Coronary artery (tissue), 2 donors: ENCODE results near the gene METAP1.
"Not testable (repeated sequence)": the region's sequence is repeated elsewhere in the genome, so short reads cannot be mapped to it uniquely, and the experiment has no call there.

Experiments
- DNase-seq: peaks from one replicate; pipeline ENCODE4 v3.0.0-alpha.2; 2017; ENCODE audit warnings: low spot score
- H3K27ac ChIP-seq, 2 donors: fragments of 200-600 bp; sonication (generic); one replicate each; pipeline ENCODE4 v1.5.1; 2016 to 2019
- H3K4me3 ChIP-seq: fragments of 200-600 bp; sonication (generic); 2 replicates; pipeline ENCODE4 v1.5.1; 2016; ENCODE audit warnings: mild to moderate bottlenecking, moderate library complexity
- TF ChIP-seq, protein P1 (sequence below): fragments of 200-600 bp; sonication (generic); IDR thresholded peaks from one replicate; pipeline ENCODE4 v1.5.1; 2019; ENCODE audit warnings: antibody characterized with exemption

The METAP1 gene

DNA sequence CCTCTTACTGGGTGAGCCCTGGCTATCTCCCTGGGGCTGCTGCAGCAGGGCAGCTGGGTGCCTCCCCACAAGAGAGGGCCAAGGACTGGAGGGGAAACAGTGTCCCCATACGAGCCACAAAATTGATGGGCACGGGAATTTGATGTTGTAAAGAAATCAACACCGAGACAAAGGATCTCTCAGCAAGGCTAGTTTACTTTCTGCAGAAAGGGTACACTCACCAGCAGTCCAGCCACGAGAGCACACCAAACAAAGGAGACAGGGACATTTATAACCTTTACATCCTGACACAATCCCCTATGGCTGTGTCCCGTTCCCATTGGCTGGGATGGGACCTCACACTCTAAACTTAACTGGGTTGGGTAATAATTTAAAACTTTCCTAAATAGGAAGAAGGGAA is 25.9 kb downstream of the METAP1 start:
- DNase-seq, result no peak
- Histone ChIP-seq H3K4me3 (no peak overlapping the region), H3K27ac (no peak overlapping the region)
- TF ChIP-seq, protein P1, sequence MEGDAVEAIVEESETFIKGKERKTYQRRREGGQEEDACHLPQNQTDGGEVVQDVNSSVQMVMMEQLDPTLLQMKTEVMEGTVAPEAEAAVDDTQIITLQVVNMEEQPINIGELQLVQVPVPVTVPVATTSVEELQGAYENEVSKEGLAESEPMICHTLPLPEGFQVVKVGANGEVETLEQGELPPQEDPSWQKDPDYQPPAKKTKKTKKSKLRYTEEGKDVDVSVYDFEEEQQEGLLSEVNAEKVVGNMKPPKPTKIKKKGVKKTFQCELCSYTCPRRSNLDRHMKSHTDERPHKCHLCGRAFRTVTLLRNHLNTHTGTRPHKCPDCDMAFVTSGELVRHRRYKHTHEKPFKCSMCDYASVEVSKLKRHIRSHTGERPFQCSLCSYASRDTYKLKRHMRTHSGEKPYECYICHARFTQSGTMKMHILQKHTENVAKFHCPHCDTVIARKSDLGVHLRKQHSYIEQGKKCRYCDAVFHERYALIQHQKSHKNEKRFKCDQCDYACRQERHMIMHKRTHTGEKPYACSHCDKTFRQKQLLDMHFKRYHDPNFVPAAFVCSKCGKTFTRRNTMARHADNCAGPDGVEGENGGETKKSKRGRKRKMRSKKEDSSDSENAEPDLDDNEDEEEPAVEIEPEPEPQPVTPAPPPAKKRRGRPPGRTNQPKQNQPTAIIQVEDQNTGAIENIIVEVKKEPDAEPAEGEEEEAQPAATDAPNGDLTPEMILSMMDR, result no peak

DNA sequence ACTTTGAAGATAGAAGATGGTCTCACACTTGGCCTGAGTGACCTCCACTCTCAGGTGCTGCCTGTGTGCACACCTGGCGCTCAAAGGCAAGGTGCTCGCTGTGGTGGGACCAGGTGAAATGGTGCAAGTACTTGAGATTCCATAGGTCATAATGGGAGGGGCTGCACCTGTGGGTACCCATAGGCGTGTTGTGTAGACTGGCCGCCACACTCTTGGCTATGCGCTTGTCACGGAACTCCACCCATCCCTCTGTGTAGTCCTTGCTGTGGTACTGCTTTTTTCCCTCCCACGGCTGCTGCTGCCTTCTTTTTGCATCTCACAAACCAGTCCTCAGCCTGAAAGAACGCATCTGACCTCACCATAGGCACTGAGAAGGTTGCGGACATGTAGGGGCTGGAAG is 27.0 kb downstream of the METAP1 start:
- no peak overlapping the region for H3K4me3 ChIP-seq
- H3K27ac ChIP-seq, result no peak overlapping the region
- DNase-seq, result no peak
- TF ChIP-seq, protein P1, result no peak

DNA sequence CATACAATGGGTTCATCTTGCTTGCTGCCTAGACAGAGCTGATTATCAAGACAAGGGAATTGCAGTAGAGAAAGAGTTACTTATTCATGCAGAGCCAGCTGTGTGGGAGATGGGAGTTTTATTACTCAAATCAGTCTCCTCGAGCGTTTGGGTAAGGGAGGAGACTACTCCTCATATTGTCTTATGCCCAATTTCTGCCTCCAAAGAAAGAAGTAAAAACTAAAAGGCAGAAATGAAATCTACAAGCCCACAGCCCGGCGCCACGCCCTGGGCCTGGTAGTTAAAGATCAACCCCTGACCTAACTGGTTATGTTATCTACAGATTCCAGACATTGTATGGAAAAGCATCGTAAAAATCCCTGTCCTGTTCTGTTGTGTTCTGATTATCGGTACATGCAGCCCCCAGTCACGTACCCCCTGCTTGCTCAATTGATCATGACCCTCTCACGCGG is 28.3 kb downstream of the METAP1 start:
- H3K4me3 ChIP-seq, DNase-seq, H3K27ac ChIP-seq: not testable (repeated sequence)

DNA sequence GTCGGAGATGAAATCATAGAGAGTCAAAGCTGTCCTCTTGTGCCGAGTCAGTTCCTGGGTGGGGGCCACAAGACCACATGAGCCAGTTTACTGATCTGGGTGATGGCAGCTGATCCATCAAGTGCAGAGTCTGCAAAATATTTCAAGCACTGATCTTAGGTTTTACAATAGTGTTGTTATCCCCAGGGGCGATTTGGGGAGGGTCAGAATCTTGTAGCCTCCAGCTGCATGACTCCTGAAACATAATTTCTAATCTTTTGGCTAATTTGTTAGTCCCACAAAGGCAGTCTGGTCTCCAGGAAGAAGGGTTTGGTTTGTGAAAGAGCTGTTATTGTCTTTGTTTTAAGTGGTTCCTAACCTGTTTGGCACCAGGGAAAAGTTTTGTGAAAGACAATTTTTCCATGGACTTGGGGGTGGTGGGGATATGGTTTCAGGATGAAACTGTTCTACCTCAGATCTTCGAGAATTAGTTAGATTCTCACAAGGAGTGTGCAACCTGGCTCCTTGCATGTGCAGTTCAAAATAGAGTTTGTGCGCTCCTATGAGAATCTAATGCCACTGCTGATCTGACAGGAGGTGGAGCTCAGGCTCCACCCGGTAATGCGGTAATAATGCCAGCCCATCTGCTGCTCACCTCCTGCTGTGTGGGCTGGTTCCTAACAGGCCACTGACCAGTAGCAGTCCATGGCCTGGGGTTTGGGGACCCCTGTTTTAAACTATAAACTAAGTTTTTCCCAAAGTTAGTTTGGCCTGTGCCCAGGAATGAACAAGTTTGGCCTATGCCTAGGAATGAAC is 29.2 kb downstream of the METAP1 start:
- no peak overlapping the region for H3K27ac ChIP-seq
- no peak for DNase-seq
- TF ChIP-seq, protein P1, result no peak
- H3K4me3 ChIP-seq, result no peak overlapping the region

DNA sequence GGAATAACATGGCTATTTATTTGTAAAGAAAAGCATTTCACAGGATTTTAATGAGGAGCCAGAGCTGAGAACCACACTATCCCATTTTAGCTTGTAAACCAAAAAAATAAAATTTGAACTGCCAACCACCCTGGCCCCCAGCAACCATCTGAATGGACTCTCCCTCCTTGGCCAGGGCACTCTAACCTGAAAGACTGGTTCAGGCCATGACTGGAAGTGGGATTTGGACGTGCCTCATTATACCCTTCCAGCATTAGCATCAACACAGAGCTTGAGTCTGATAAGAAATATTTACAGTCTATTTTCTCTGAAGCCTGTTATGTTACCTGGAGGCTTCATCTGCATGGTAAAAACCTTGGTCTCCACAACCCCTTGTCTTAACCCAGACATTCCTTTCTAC is 30.0 kb downstream of the METAP1 start:
- H3K4me3 ChIP-seq, result no peak overlapping the region
- no peak for DNase-seq
- no peak overlapping the region for H3K27ac ChIP-seq
- TF ChIP-seq, protein P1, result no peak

DNA sequence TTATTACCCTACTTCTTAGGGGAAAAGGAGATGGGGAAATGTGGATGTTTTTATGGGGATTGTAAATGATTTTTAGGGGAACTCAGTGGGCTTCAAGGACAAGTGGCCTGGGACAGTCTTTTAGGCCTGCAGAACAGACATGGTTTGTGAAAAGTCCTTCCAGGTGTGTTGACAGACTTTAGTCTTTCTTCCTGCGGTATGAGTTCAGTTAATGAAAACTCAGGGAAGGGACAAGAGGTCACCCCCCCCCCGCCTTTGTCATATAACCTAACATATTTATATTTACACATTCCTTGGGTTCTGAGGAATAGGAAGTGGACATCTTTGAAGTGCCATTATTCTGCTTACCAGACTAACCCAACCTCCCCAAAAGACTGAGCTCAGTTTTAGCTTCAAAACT is 31.8 kb downstream of the METAP1 start:
- DNase-seq, result no peak
- TF ChIP-seq, protein P1, result no peak
- Histone ChIP-seq H3K27ac (no peak overlapping the region), H3K4me3 (no peak overlapping the region)

DNA sequence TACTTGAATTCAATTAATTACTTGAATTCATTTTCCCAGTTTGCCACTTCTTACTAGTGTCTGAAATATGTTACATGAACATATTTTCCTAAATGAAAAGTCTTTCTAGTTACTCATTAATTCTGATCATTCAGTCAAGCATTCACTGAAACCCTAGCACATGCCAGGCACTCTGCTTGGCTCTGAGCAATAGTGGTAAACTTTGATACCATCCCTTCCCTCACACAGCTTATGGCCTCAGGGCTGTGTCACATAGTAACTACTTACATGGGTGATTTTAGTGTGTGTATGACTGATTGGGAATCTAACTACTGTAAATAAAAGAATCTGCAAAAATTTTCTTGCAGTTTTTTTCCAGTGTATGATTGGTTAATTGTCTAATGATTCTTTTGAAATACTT is 32.7 kb downstream of the METAP1 start:
- no peak overlapping the region for H3K4me3 ChIP-seq
- TF ChIP-seq, protein P1, result no peak
- DNase-seq, result no peak

More for the DNA sequence above, 32.7 kb downstream of the METAP1 start:
- no peak overlapping the region for H3K27ac ChIP-seq
